GM19099 (cell line): ENCODE results near the gene HIVEP2.

Experiments used
- POLR2A ChIP-seq: IDR thresholded peaks from 3 replicates; pipeline ENCODE4 v1.6.1; 2011; ENCODE audit warnings: low read depth; ENCODE audit not compliant: insufficient read length; ENCODE audit errors: extremely low read depth

HIVEP2 gene

GRCh38 chr6:142888456-142888855 lies 56.5 kb downstream of the HIVEP2 start:
- TF ChIP-seq POLR2A: no peak

GRCh38 chr6:142887517-142887916 lies 57.5 kb downstream of the HIVEP2 start:
- no peak for TF ChIP-seq POLR2A

- no peak for TF ChIP-seq POLR2A
Measured at GRCh38 chr6:142886431-142887170, 58.4 kb downstream of the HIVEP2 start.

- peak; percentile 13 for TF ChIP-seq POLR2A
Measured at GRCh38 chr6:142885182-142885867, 59.7 kb downstream of the HIVEP2 start.

- TF ChIP-seq POLR2A: no peak
Measured at GRCh38 chr6:142884214-142885035, 60.6 kb downstream of the HIVEP2 start.

GRCh38 chr6:142883011-142883410 lies 62.0 kb downstream of the HIVEP2 start:
- no peak for TF ChIP-seq POLR2A

GRCh38 chr6:142881761-142882160 lies 63.2 kb downstream of the HIVEP2 start:
- no peak for TF ChIP-seq POLR2A

- TF ChIP-seq POLR2A: no peak
Measured at GRCh38 chr6:142881290-142881689, 63.7 kb downstream of the HIVEP2 start.

- no peak for TF ChIP-seq POLR2A
Measured at GRCh38 chr6:142880201-142880600, 64.8 kb downstream of the HIVEP2 start.

- TF ChIP-seq POLR2A: no peak
Measured at GRCh38 chr6:142879527-142879926, 65.4 kb downstream of the HIVEP2 start.

GRCh38 chr6:142879076-142879475 lies 65.9 kb downstream of the HIVEP2 start:
- TF ChIP-seq POLR2A: no peak

- no peak for TF ChIP-seq POLR2A
Measured at GRCh38 chr6:142878407-142878806, 66.6 kb downstream of the HIVEP2 start.

GRCh38 chr6:142874676-142875075 lies 70.3 kb downstream of the HIVEP2 start:
- TF ChIP-seq POLR2A: no peak

- no peak for TF ChIP-seq POLR2A
Measured at GRCh38 chr6:142872376-142872775, 72.6 kb downstream of the HIVEP2 start.

GRCh38 chr6:142871910-142872331 lies 73.1 kb downstream of the HIVEP2 start:
- no peak for TF ChIP-seq POLR2A
